Fibroblast of skin of left biceps (primary cell): ENCODE results near the gene HEG1.

ENCODE experiments used
- DNase-seq, 2 experiments: peaks; one replicate each; pipeline ENCODE4 v3.0.0-alpha.2; 2013; ENCODE audit warnings: low read depth in 2 of 2

The HEG1 gene

DNA sequence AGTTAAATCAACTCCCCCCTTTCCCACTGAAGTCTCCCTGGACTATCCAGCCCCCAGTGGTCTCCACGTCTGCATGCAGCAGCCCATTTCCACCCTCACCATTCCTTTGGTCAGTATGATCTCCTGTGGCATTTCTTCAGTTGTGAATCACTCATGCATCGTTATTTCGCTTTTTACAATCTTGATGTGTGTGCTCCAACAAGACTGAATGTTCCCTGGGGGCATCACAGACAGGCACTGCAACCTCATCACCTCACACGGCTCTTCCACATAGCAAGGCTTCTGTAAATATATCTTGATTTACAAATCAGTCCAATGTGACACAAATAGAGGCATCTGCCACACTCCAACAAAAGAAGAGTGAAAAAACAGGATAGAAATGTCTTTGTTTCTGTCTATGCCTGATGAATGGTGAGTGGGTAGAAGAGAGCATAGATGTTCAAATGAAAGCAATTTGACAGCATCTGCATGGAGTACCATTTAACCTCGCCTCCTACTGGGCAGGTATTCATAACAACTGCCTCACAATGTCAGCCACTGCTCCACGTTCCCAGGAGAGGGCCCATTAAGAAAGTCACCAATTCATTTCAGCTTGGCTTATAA lies 5.2 kb downstream of the HEG1 start:
- DNase-seq = no peak

DNA sequence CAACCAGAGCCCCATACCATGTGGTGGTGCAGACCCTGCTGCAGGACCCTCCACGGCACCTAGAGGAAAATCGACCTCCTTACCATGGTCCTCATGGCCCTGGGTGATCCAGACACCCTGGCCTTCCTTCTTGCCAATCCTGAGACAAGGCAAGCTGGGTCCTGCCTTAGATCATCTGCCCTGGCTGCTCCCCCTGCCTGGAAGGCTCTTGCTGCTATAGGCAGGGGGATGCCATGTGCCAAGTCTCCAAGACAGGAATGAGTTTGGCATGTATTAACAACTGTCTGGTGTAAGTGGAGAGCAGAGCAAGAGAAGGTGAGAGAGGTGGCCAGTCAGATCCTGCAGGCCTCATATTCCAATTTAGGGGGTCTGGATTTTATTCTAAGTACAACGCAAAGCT lies 7.5 kb downstream of the HEG1 start:
- DNase-seq = no peak

DNA sequence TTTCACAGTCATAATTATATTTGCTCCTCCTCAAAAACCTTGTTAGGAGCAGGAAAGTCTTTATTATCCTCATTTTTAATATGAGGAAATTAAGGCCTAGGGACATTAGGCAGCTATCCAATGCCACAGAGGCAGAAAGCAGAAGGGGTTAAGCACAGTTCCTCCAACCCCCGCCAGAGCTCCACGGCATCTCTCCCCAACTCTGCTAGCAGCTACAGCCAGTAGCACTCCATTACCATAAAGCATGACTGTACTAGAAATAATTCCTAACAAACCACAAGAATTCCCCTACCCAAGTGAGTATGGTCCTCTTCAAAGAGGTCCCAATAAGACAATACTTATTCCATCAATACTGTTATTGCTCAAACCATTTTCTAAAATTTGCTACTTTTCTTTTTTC lies 9.8 kb downstream of the HEG1 start:
- peak in 1 of 2 experiments; percentile 70 for DNase-seq

DNA sequence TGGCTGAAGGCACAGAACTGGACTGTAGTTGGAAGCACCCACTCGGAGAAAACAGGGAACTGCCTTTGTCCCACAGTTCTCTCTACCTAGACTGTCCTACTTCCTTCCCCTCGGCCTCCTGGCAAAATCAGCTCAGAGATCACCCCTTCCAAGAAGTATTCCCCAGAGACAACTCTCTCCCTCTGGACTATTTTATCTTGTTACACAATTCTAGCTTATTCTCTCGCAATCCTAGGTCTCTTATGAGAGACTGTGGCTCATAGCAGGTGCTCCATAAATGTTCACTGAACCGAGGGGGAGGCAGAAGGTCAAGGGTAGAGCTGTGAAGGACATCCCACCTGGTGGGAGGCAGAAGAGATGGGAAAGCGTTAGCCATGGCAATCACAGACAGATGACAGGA lies 10.6 kb downstream of the HEG1 start:
- no peak for DNase-seq

DNA sequence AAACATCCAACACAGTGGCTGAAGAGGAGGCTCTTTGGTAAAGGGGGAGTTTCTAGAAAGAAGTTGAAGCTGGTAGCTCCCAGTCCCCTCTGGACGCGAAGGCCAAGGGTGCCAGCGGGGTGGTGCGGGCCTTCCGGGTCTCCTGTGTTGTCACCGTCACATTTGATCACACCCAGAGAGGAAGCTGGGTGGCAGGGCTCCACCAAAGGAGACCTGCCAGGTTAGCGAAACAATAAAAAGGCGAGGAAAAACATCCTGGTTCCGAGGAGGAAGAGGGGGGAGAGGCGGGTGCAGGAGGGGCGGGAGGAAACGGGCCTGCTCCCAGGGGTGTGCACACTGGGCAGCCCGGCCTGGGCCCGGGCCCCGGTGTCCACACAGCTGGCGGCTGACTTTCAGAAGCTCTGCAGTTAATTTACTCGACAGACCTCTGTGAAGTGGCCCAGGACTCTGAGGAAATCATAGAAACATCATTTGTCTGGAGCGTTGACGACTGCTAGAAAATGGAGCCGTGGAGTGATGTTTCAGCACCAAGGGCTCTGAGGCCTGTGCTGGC lies 12.1 kb downstream of the HEG1 start:
- no peak for DNase-seq

DNA sequence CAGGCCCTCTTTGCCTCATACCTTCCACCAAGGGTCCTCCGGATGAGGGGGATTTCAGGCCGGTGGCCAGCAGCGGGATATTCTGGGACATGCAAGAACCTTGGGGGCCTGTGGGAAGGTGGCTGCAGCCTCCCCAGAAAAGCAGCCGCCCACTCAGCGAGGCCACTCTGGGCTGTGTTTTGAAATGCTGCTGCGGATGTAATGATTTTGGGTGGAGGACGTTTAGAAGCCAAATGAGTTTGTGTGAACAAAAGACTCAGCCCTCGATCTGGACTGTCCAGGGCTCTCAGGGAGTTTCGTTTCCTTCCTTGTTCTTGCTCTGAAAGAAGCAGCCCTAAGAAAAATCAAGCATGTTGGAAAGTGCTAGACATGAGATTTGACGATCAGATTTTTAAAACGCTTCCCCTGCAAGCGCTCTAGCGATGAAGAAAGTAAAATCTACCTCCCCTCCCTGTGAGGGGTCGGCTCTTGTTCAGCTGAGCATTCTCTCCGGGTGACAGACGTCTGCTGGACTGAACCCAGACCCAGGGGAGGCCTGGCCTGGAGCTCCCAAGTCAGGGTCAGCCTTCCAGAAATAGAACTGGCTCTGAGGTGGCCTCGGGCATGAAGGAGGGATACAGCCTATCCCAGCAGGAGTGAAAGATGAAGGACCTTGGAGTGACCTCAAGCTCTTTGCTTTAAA lies 12.9 kb downstream of the HEG1 start:
- DNase-seq = no peak

DNA sequence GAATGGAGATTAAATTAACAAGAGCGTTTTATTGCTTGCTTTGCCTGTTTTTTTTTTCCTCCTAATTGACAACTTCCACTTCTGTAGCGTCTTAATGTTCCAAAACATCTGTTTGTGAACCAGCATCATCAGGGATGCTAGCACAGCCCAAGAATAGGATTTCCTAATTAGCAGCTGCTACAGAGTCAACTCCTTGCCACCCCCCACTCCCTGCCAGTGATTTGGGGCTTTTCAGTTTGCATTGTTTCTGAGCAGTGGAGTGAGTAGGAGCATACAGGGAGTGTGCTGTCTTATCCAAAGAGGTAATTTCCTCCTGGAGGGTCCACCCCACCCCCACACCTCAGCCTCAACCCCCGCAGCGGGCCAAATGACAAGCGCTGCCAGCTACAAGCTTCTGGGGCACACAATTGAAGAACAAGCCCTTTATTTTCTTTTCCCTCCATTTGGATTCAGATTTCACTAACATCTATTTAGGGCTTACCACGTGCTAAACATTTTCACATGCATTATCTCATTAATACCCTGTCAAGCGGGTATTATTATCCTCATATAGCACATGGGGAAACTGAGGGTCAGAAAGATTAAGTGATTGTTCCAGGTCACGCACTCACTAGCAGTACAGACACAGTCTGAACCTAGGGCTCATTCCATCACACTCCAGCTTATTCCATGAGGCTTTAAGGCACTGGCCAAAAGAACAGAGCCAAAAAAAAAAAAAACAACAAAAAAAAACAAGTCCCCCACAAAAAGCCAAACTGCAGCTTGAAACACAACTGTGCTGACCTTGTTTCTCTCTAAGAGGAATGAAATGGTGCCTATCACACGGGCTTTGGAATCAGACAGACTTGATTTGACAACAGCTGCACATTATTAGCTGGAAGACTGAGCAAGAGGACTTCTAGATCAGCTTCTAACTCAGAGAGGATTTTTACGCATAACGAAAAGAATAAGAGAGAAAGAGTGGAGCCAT lies 16.4 kb downstream of the HEG1 start:
- no peak for DNase-seq

DNA sequence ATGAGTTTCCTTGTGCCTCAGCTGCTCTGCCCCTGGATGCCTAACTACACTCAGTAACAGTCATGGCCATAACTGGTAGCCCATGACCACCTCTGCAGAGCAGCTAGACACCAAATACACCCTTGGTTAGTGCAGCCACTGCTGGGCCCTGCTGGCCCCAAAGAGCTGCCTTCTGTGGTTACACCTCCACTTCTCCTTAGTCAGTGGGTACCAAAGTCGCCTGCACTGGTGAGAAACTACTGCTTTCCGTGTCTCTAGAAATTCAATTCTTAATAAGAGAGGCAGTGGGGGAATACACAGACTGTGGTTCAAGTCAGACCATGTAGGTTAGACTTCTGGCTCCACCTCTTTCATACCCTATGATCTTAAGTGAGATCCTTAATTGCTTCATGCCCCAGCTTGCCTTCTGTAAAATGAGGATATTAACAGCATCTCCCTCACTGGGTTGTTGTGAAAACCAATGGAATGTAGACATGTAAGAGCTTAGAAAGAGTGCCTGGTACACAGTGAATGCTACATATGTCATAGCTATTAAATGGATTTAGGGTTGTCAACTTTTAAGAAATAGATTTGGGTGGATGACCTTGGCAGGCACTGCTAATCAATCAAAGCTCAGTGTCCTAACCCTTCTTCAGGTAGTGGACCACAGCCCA lies 18.2 kb downstream of the HEG1 start:
- DNase-seq = no peak

DNA sequence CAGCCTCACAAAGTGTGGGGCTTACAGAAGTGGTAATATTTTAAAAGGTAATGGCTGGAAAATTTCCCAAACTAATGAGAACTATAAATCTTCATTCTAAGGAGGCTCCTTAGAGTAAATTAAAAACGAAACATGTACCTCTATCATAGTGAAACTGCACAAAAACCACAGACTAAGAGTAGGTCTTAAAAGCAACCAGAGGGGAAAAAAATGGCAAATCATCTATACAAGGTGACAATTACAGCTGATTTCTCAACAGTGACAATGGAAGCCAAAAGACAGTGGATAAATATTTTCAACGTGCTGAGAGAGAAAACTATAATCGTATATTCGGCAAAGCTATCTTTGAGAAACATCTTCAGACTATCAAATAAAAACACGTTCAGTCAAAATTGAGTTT lies 20.6 kb downstream of the HEG1 start:
- DNase-seq = no peak

DNA sequence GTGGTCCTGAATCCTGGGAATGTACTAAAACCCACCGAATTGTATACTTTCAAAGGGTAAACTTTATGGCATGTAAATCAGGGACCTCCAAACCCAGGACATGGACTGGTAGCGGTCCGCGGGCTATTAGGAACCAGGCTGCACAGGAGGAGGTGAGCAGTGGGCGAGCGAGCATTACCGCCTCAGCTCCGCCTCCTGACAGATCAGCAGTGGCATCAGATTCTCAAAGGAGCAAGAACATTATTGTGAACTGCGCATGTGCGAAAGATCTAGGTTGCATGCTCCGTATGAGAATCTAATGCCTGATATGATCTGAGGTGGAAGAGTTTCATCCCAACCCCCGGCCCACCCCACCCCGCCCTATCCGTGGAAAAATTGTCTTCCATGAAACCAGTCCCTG lies 22.2 kb downstream of the HEG1 start:
- DNase-seq = no peak

DNA sequence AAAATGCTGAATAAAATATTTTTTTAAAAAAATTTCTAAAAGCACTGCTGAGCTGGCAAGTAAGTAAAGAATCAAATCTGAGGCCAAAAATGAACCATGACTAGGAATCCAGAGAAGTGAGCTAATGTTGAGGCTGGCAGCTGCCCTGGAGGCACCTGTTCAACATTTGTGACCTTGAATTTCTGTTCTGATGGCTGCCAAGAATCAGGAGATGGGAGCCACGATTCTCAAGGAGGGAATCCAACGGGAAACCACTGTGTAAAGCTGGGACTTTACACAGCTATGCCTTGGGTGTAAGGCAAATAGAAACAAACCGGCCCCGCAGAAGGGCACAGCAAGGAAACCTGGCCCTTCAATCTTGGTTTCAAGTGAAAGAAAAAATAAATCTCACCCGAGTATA lies 22.7 kb downstream of the HEG1 start:
- no peak for DNase-seq

DNA sequence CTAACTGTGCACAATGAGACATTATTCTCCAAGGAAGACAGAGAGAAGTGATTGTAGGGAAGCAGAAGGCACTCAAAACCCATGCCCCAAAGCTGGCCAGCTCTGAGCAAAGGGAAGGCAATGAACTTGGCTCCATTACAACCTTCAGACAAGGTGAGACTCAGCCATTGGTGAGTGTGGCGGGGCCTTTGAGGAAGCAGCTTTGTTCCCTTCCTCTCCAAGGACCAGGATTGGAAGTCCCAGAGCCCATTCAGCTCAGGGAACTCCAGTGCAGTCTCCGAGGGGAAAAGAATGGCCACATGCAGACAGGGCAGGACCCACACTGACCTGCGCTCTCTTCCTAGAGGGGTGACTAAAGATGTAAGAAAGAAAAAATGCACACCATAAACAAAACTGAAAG lies 23.1 kb downstream of the HEG1 start:
- DNase-seq = no peak

DNA sequence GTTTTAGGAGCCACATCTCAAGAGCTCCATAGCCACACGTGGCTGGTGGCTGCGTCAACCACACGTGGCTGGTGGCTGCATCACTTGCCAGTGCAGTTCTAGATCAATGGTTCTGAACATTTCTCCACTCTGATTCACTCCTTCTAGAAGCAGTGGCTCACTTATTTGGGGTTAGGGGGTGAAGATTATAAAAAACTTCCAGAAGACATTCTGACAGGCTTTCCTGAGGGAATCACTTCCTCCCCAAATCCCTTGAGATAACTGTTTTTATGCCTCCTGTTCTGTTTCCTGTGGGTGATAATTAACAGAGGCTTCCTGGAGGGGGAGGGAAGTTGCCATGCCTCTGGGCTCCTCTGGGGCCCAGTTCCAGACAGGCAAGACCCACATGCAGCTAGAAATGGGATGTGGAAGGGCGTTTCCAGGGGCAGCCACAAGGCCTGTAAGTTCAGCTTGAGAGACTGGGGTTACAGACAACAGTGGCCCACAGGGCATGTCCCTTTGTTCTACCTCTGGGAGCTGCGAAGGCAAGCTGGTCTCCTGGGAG lies 23.6 kb downstream of the HEG1 start:
- no peak for DNase-seq

DNA sequence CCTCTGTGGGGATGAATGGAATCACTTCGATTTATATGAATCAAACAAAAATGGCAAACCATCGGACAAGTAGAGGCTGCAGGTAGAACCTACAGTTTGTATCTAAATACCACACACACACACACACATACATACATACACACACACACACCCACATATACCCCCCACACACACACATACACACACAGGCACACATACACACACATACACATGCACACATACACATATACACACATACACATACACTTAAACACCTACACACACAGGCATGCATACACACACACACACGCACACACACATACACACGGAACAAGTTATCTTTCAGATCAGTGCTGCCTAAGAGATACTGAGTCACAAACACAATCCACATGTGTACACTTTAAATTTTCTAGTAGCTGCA lies 24.3 kb downstream of the HEG1 start:
- DNase-seq = no peak

DNA sequence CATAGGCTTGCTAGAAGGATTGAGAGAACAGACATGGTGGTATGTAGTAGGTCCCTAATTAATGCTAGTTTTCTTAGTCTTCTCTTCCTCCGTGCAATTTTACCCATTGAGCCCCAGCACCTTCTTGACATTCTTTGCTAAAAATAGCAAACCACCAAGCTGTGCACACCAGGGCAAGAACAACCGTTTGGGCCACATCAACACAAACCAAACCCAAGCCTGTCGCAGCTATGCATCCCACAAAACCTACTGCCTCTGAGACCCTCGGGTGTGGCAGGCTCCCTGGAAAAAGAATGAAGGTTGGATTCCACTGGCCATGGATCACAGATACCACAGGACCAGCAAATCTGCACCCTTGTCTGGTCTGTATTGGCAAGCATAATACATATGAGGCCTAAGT lies 27.1 kb downstream of the HEG1 start:
- DNase-seq = no peak

DNA sequence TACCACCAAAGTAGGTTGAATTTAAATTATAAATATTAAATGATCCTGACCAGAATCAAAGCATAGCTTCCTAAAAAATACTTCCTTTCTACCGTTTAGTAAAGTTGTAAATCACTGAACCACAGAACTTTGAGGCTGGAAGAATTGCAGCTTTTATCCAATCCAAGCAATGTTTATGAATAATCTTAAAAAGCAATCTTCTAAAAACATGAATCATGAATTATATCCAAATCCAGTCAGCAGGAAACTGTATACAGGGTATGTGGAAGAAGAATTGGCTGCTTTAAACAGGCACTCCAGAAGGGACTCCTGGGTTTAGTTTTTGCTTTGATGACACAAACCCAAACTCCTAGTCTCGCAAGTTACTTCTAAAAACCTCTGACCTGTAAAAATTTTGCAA lies 30.2 kb downstream of the HEG1 start:
- no peak for DNase-seq

DNA sequence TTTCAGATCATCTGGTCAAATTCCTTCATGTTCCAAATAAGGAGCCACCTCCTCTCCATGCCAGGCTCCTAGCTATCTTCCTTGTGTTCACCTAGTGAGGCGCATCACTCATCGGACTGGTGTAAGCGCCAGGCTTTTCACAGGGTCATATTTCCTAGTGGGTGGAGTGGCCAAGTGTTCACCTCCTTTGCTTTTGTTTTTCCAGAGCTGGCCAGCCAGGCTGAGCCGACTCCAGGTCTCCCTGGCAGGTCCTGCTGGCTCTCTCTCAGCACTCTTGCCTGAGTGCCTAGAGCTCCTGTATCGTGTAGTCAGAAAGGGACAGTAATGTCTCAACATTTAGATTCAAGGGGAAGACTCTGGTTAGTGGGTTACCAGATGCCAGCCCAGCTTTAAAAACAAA lies 31.0 kb downstream of the HEG1 start:
- no peak for DNase-seq

DNA sequence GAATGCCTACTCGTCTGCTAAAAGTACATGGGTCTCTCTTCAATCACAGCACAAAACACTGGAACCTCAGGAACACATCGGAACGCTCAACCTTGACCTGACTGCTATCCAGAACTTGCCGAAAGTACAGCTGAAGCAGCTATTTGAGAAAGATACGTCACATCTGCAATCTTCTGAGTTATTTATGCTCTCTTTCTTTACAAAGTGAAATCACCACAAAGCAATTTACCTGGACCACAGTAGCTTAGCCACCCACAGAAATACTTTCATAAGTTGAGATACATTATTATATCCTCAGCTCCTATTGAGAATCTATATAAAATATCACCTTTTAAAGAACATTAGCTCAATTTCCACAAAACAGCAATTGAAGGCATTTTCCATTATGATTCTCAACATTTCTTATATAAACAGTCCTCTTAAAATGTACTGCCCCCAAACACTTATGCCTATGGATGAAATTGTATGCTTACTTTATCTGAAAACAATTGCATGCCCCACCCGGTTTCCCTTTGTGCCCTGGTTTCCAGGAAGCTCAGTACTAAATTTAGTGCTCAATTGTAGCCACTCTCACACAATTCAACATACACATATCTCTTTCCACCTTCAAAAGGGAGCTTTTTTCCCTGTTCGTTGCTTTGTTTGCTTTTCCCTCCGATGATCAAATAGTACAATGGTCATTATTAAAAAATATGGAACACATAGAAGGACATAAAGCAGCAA lies 31.8 kb downstream of the HEG1 start:
- DNase-seq = no peak

DNA sequence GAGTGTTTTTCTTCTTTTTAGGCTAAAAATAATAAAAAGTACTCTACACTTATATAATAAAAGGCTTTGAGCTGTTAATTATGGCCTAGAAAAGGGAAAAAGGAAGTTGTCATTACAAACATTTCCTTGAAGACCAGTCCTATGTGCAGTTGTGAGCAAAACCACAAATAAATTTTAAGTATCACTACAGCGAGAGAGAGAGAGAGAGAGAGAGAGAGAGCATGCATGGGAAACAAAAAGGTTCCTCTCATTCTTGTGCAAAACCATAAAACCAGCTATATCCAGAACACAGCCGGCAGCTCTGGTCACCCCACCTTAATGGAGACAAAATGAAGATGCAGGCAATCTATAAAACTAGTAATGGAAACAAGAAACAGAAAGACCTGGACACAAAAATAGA lies 33.6 kb downstream of the HEG1 start:
- no peak for DNase-seq

DNA sequence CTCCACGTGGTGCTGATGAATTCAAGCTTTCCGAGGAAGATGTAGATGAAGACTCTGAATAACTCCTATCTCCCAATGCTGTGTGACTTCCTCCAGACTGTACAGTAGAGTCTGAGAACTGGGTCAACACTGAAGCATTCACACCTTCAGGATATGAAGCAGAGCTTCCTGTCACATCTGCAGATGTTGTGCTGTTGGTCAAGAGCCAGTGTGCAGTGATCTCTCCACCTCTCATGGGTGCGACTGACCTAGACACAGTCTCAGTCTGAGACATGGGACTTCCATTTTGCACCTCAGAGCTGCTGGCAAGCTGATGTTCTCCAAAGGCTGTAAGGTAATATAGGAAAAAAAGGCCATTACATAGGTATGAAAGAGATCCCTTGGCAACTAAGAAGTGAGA lies 36.5 kb downstream of the HEG1 start:
- no peak for DNase-seq

DNA sequence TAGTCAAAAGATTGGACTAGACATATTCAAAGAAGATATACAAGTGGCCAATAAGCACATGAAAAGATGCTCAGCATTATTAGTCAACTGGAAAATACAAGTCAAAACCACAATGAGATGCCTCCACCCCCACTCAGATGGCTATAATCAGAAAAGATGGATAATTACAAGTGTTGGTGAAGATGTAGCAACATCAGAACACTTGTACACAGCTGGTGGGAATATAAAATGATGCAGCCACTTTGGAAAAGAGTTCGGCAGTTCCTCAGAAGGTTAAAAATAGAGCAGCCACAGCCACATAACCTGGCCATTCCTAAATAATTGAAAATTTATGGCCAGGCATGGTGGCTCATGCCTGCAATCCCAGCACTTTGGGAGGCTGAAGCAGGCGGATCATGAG lies 38.4 kb downstream of the HEG1 start:
- DNase-seq = no peak
